ENCODE data around the gene ALPP.

GRCh38 chr2:232354069-232354468 is 24.5 kb upstream of the ALPP start:
- TF ChIP-seq, protein P1, sequence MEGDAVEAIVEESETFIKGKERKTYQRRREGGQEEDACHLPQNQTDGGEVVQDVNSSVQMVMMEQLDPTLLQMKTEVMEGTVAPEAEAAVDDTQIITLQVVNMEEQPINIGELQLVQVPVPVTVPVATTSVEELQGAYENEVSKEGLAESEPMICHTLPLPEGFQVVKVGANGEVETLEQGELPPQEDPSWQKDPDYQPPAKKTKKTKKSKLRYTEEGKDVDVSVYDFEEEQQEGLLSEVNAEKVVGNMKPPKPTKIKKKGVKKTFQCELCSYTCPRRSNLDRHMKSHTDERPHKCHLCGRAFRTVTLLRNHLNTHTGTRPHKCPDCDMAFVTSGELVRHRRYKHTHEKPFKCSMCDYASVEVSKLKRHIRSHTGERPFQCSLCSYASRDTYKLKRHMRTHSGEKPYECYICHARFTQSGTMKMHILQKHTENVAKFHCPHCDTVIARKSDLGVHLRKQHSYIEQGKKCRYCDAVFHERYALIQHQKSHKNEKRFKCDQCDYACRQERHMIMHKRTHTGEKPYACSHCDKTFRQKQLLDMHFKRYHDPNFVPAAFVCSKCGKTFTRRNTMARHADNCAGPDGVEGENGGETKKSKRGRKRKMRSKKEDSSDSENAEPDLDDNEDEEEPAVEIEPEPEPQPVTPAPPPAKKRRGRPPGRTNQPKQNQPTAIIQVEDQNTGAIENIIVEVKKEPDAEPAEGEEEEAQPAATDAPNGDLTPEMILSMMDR (IDR thresholded peaks at IDR 0.05): no peak
- no peak for TF ChIP-seq POLR2A (IDR thresholded peaks at IDR 0.05)
